Breast epithelium (tissue), 4 donors: Measurements from ENCODE around the gene PNKP. TPM values are rescaled to one million over a fixed set of nuclear protein-coding genes. Genes with fewer than 3 reads are reported as not detected.

Experiments used
- DNase-seq, 2 donors: peaks; one replicate each; pipeline ENCODE4 v3.0.0-alpha.2; 2019; ENCODE audit warnings: low spot score in 2 of 2
- H3K27ac ChIP-seq, 2 donors: fragments of 200-600 bp; sonication (generic) in 1 of 2; one replicate each; pipeline ENCODE4 v1.5.1; 2016 to 2019; ENCODE audit warnings: mild to moderate bottlenecking in 1 of 2
- H3K27me3 ChIP-seq, 2 donors: fragments of 200-600 bp; sonication (generic) in 1 of 2; one replicate each; pipeline versions ENCODE4 v1.5.1 to v1.6.0; 2017 to 2019; ENCODE audit warnings: control low read depth in 1 of 2, mild to moderate bottlenecking in 1 of 2
- H3K36me3 ChIP-seq: fragments of 200-600 bp; one replicate; pipeline ENCODE4 v1.5.1; 2019
- H3K4me1 ChIP-seq, 2 donors: fragments of 200-600 bp; sonication (generic); one replicate each; pipeline ENCODE4 v1.5.1; 2016 to 2019; ENCODE audit warnings: control low read depth in 1 of 2
- H3K4me3 ChIP-seq, 3 donors: fragments of 200-600 bp; sonication (generic); 1 replicate in 2 of 3; 2 replicates in 1 of 3; pipeline ENCODE4 v1.5.1; 2016 to 2019; ENCODE audit warnings: mild to moderate bottlenecking in 3 of 3, moderate library complexity in 2 of 3
- H3K9me3 ChIP-seq, 2 donors: fragments of 200-600 bp; sonication (generic) in 1 of 2; one replicate each; pipeline ENCODE4 v1.5.1; 2016 to 2019; ENCODE audit warnings: control low read depth in 1 of 2
- POLR2A ChIP-seq: fragments of 450-650 bp; IDR thresholded peaks from one replicate; pipeline ENCODE4 v1.6.1; 2016; ENCODE audit warnings: antibody characterized with exemption, mild to moderate bottlenecking, moderate library complexity
- POLR2AphosphoS5 ChIP-seq, 3 donors: sonication (generic); formaldehyde crosslinking; IDR thresholded peaks; one replicate each; pipeline ENCODE4 v1.6.1; 2017; ENCODE audit warnings: antibody characterized with exemption in 3 of 3
- intact Hi-C: fragments of 100-400 bp; cut with DNase I; formaldehyde crosslinking; loops from one replicate; pipeline ENCODE4 v1.15.1; 2023; ENCODE audit warnings: low total_unique reads
- total RNA-seq, 3 donors: library from RNA; depleted of rRNA; stranded (reverse); fragments of >200 nt; gene quantifications; one replicate each; pipeline ENCODE4 v1.1.0, GENCODE V29; 2016
- TF ChIP-seq, protein P1 (sequence below), 3 donors: fragments of 450-650 bp; IDR thresholded peaks; one replicate each; pipeline ENCODE4 v1.5.1; 2016 to 2017; ENCODE audit warnings: antibody characterized with exemption in 3 of 3, mild to moderate bottlenecking in 3 of 3, moderate library complexity in 3 of 3

The PNKP gene
- total RNA-seq, 3 donors from 2014 or later = 31.0 to 69.2 (median 57.7) TPM

DNA sequence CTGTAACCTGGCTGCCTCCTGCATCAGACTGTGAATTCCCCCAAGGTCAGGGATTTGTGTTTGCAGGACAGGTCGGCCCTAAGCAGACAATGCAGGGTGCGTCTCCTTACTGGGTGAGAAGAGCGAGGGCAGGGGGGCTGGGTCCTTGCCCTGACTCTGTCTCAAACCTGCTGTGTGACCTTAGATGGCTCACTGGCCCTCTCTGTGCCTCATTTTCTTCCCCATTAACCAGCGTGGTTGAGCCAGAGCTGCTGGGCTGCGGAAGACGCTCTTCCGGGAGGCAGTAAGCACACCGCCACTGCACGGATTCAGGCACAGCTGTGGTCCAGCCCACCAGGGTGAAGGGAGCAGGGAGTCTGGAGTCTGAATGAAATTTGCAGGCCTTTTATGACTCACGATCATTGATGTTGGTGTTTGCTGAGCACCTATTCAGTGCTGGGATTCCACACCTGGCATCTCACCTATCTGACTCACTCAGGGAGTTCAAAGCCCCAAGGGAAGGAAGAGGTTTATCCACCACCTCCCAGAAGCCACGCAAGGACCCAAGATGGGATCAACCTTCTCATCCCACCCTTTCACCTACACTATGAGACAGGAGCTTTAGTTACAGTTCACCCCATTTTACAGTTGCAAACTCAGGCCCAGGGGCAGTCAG is 7.3 kb upstream of the PNKP start:
- no peak for TF ChIP-seq POLR2A
- TF ChIP-seq POLR2AphosphoS5 (IDR thresholded peaks at IDR 0.05) = no peak
- TF ChIP-seq, protein P1, sequence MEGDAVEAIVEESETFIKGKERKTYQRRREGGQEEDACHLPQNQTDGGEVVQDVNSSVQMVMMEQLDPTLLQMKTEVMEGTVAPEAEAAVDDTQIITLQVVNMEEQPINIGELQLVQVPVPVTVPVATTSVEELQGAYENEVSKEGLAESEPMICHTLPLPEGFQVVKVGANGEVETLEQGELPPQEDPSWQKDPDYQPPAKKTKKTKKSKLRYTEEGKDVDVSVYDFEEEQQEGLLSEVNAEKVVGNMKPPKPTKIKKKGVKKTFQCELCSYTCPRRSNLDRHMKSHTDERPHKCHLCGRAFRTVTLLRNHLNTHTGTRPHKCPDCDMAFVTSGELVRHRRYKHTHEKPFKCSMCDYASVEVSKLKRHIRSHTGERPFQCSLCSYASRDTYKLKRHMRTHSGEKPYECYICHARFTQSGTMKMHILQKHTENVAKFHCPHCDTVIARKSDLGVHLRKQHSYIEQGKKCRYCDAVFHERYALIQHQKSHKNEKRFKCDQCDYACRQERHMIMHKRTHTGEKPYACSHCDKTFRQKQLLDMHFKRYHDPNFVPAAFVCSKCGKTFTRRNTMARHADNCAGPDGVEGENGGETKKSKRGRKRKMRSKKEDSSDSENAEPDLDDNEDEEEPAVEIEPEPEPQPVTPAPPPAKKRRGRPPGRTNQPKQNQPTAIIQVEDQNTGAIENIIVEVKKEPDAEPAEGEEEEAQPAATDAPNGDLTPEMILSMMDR (IDR thresholded peaks at IDR 0.05) = no peak
- H3K4me1 ChIP-seq = peaks cover 4 to 7% of the 10 kb centered on the region in 2 donors
- H3K27me3 ChIP-seq = no peaks in the 10 kb centered on the region
- no peak overlapping the region for H3K4me3 ChIP-seq
- H3K9me3 ChIP-seq = no peaks in the 10 kb centered on the region
- intact Hi-C loops = no loop called here
- no peak for DNase-seq
- no peaks in the 10 kb centered on the region for H3K36me3 ChIP-seq
- H3K27ac ChIP-seq = peak overlapping the region in 1 of 2 donors; percentile 100

DNA sequence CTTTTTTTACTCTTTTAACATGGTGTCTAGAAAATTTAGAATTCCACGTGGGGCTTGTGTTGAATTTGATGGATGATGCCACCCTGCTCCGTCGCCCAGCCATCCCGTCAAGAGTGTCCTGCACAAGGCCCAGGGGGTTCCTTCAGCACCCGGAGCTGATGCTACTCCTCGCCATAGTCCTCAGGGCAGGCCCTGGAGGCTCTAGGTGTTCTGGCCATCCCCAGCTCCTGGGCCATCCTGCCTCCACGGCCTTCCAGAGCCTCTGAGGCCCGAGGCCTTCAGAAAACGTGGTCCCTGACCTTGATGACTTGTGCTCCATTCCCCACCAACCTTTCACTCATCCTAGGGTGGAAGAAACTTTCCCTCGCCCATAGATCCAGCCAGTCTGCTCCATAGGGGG is 6.5 kb upstream of the PNKP start:
- H3K36me3 ChIP-seq = no peaks in the 10 kb centered on the region
- DNase-seq = no peak
- no peak overlapping the region for H3K4me3 ChIP-seq
- H3K4me1 ChIP-seq = peaks cover 4 to 7% of the 10 kb centered on the region in 2 donors
- TF ChIP-seq, protein P1 (IDR thresholded peaks at IDR 0.05) = no peak
- TF ChIP-seq POLR2A = no peak
- no peak for TF ChIP-seq POLR2AphosphoS5 (IDR thresholded peaks at IDR 0.05)
- intact Hi-C loops = no loop called here
- no peaks in the 10 kb centered on the region for H3K27me3 ChIP-seq
- no peak overlapping the region for H3K27ac ChIP-seq
- no peaks in the 10 kb centered on the region for H3K9me3 ChIP-seq

DNA sequence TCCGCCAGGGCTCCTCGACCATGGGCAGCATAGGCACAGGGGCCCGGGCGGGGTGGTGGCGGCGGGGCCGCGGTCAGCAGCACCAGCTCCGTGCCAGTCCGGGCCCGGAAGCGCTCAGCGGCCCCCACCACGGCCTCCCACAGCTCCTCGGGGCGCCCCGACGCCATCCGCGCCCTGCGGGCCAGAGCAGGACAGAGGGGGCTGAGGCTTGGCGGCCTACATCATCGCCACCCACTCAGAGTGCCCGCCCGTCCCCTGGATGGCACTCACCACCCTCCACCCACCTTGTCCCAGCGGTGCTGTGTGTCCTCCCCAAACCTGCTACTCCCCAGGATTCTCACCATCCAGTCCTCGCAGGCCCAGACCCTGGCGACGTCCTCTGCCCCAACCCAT is 5.7 kb upstream of the PNKP start:
- H3K27ac ChIP-seq = no peak overlapping the region
- DNase-seq = no peak
- intact Hi-C loops = no loop called here

DNA sequence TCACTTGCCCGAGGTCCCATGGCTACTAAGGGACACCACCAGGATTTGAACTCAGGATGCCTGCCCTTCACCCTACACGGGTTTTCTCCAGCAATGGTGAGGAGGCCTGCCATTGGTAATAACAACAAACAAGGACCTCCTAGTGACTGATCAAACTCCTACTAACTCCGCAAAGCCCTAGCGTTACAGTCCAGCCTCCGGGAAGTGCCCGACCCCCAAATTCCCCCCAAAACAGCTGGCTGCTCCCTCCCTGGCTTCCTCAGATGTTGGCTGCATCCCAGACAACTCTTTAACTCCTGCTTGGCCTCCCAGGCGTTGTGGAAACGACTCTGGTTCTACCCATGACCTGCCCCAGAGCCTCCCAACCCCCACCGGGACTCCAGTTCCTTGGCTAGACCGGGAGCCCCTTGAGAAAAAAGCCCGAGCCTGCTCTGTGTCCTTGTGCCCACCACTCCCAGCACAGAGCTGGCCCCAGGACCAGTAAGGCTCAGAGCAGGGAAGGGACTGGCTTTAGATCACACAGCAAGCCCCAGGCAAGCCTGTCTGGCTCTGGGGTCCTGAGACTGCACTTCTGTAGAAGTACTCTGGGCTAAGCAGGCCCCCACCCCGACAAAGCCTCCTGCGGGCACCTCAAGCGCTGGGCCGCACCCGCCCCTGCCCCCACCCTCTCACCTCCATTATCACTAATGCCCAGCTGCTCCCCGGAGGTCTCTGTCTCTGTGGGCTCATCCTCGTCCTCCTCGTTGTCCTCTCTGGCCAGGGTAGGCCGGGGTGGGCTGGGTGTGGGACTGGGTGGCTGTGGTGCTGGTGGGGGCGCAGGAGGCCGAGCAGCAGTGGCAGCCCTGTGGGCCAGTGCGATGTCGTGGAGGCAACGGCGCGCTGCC is 5.1 kb upstream of the PNKP start:
- Histone ChIP-seq H3K27ac (no peak overlapping the region), H3K36me3 (no peaks in the 10 kb centered on the region), H3K27me3 (no peaks in the 10 kb centered on the region), H3K9me3 (no peaks in the 10 kb centered on the region), H3K4me3 (no peak overlapping the region), H3K4me1 (peaks cover 4 to 7% of the 10 kb centered on the region in 2 donors)
- DNase-seq = no peak
- intact Hi-C loops = no loop called here
- TF ChIP-seq, protein P1 (IDR thresholded peaks at IDR 0.05) = no peak
- TF ChIP-seq POLR2AphosphoS5 (IDR thresholded peaks at IDR 0.05) (no peak), POLR2A (no peak)

More for the DNA sequence above, 5.7 kb upstream of the PNKP start:
- Histone ChIP-seq H3K9me3 (no peaks in the 10 kb centered on the region), H3K4me3 (no peak overlapping the region), H3K27me3 (no peaks in the 10 kb centered on the region), H3K36me3 (no peaks in the 10 kb centered on the region), H3K4me1 (peaks cover 4 to 7% of the 10 kb centered on the region in 2 donors)
- TF ChIP-seq, protein P1 (IDR thresholded peaks at IDR 0.05) = no peak
- TF ChIP-seq POLR2AphosphoS5 (IDR thresholded peaks at IDR 0.05) = no peak
- no peak for TF ChIP-seq POLR2A
